ENCODE measurements around the gene COX4I2.

DNA sequence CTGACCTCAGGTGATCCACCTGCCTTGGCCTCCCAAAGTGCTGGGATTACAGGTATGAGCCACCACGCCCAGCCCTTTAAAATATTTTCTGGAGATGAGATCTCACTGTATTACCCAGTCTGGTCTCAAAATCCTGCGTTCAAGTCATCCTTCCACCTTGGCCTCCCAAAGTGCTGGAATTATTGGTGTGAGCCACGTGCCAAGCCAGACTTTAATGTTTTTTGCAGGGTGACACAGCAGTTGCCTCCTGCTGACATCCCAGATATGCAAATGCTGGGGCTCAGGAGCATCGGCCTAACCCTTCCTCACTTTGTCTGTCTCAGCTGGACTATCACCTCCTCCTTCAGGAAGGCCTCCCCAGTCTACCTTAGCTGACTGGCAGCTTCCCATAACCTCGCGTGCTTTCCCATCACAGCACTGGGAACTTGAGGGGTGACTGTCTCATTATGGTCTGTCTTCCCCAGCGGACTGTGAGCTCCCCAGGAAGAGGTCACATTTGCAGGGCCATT is 46.9 kb upstream of the COX4I2 start:
- TF ChIP-seq CTCF (IDR thresholded peaks at IDR 0.05; ENCODE audit: borderline replicate concordance, extremely low read depth, low read length, poor library complexity, severe bottlenecking) = no peak
- no peak for TF ChIP-seq EZH2 (IDR thresholded peaks at IDR 0.05; ENCODE audit: borderline replicate concordance, low read depth, low read length, severe bottlenecking)

All from DND-41 (cell line).